WERI-Rb-1 (cell line): Measurements from ENCODE around the gene MEN1.

Source experiments
- DNase-seq: peaks from one replicate; pipeline ENCODE4 v3.0.0-alpha.2; 2020
- H3K27ac ChIP-seq: fragments of 250-450 bp; sonication (Bioruptor Pico); 2 replicates; pipeline ENCODE4 v1.5.1; 2020; ENCODE audit warnings: mild to moderate bottlenecking, moderate library complexity
- H3K27me3 ChIP-seq: fragments of 250-450 bp; sonication (Bioruptor Pico); 2 replicates; pipeline ENCODE4 v1.5.1; 2021; ENCODE audit warnings: mild to moderate bottlenecking, low read depth, moderate library complexity; ENCODE audit not compliant: insufficient read depth, severe bottlenecking
- H3K36me3 ChIP-seq: fragments of 250-450 bp; sonication (Bioruptor Pico); 2 replicates; pipeline ENCODE4 v1.5.1; 2020; ENCODE audit warnings: mild to moderate bottlenecking, moderate library complexity
- H3K4me3 ChIP-seq: 2 replicates; pipeline ENCODE4 v1.5.1; 2011; ENCODE audit warnings: low read depth, mild to moderate bottlenecking, control low read depth, low read length
- H3K9me3 ChIP-seq: fragments of 250-450 bp; sonication (Bioruptor Pico); 2 replicates; pipeline ENCODE4 v1.5.1; 2021; ENCODE audit warnings: mild to moderate bottlenecking, moderate library complexity; ENCODE audit not compliant: severe bottlenecking
- TF ChIP-seq, protein P1 (sequence below): IDR thresholded peaks from 2 replicates; pipeline ENCODE4 v1.5.1; 2011; ENCODE audit warnings: low read depth, mild to moderate bottlenecking, control low read depth, inconsistent platforms, low read length

MEN1 gene

DNA sequence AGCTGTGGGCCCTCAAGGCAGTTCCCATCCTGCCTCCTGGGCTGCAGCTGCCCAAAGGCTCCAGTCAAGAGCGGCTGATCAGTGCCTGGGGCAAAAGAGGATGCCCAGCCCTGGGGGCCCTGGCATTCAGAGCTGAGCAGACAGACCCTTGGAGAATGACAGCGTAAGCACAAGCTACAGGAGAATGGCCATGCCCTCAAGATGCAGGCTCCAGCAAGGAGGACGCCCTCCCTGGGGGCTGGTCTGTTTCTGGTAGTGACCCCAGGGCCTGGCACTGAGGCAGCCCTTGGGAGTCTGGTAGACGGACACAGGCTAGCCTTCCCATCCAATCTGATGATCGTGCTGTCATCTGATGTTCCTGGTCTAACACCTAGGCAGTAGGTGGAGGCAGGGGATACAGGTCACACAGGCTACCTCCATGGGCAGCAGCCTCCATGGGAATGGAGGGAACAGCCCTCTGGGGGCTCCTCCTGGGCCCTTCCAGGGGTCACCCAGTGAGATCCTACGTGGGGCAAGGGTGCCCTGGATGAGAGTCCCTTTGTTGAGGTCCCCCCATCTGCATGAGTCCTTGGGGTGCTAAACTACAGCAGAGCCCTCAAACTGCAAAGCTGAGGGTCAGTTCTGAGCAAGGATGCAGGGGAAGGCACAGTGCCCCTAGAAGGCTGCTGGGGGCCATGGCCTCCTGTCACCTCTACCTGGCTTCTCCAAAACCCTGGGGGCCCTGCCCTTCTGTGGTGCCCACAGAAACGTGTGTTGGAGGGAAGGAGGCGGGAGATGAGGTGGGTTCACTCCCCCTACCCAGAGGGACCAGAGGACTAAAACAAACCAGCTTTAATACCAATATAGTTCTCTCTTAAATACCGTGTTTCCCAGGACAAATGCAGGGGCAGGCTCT lies 21.8 kb downstream of the MEN1 start:
- Histone ChIP-seq H3K36me3 (peaks cover 8% of the 10 kb centered on the region), H3K27ac (no peak overlapping the region), H3K9me3 (no peaks in the 10 kb centered on the region), H3K27me3 (no peaks in the 10 kb centered on the region), H3K4me3 (no peak overlapping the region)
- TF ChIP-seq, protein P1, sequence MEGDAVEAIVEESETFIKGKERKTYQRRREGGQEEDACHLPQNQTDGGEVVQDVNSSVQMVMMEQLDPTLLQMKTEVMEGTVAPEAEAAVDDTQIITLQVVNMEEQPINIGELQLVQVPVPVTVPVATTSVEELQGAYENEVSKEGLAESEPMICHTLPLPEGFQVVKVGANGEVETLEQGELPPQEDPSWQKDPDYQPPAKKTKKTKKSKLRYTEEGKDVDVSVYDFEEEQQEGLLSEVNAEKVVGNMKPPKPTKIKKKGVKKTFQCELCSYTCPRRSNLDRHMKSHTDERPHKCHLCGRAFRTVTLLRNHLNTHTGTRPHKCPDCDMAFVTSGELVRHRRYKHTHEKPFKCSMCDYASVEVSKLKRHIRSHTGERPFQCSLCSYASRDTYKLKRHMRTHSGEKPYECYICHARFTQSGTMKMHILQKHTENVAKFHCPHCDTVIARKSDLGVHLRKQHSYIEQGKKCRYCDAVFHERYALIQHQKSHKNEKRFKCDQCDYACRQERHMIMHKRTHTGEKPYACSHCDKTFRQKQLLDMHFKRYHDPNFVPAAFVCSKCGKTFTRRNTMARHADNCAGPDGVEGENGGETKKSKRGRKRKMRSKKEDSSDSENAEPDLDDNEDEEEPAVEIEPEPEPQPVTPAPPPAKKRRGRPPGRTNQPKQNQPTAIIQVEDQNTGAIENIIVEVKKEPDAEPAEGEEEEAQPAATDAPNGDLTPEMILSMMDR, result no peak
- DNase-seq, result no peak

DNA sequence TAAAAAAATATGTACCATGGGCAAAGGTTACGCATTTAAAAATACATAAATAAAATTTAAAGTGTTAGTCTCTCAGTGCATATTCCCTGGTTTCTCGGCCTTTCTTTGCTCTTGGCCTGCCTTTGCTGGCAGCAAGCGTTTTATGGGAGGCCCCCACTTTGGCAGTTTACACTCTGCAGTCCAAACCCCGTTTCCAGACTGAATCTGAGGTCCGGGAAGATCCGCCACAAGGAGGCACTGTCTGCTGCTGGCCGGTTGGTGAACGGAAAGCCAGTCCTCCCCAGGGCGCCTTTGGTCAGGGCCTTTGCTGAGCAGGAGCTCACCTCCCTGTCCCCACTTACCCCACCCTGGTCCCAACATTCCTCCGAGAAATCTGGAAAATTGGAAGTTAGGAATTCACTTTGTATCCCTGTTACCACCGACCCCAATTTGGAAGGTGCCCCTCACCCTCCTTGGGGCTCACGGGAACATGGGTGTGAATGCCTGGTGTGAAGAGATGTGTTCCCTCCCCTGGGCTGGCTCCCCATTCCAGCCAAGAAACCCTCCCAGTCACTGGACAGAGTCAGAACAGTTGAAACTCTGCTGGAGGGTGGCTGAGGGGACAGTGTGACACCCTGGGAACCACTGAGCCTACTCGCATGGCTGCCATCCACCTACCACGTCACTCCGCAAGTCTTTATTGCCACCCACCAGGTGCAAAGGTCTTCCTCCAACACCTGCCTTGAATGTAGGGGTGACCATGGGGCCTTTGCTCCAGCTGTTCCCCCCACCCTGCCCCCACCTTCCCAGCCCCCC lies 22.6 kb downstream of the MEN1 start:
- peak; percentile 76 for DNase-seq
- Histone ChIP-seq H3K36me3 (peaks cover 8% of the 10 kb centered on the region), H3K4me3 (no peak overlapping the region), H3K27ac (no peak overlapping the region), H3K9me3 (no peaks in the 10 kb centered on the region), H3K27me3 (no peaks in the 10 kb centered on the region)
- TF ChIP-seq, protein P1, result peak; percentile 93

DNA sequence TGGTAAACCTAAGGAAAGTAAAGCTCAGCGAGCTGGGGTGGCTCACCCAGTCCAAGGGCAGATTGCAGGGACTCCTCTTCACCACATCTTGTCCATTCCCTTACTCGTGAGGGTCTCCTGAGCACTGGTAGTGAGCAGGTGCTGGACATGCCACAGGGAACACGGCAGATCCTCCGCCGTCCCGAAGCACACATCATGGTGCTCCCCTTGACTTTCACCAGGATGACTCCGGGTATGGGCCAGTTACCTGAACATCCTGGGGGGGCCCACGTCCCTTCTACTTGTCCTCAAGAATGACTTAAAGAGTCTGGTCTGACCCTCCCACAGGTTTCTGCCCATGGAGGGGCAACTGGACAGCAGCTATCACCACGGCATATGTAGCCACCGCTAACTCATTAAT lies 24.0 kb downstream of the MEN1 start:
- no peaks in the 10 kb centered on the region for H3K9me3 ChIP-seq
- peaks cover 8% of the 10 kb centered on the region for H3K36me3 ChIP-seq
- no peak overlapping the region for H3K4me3 ChIP-seq
- no peak for DNase-seq
- TF ChIP-seq, protein P1, result no peak
- H3K27ac ChIP-seq, result no peak overlapping the region
- H3K27me3 ChIP-seq, result no peaks in the 10 kb centered on the region

DNA sequence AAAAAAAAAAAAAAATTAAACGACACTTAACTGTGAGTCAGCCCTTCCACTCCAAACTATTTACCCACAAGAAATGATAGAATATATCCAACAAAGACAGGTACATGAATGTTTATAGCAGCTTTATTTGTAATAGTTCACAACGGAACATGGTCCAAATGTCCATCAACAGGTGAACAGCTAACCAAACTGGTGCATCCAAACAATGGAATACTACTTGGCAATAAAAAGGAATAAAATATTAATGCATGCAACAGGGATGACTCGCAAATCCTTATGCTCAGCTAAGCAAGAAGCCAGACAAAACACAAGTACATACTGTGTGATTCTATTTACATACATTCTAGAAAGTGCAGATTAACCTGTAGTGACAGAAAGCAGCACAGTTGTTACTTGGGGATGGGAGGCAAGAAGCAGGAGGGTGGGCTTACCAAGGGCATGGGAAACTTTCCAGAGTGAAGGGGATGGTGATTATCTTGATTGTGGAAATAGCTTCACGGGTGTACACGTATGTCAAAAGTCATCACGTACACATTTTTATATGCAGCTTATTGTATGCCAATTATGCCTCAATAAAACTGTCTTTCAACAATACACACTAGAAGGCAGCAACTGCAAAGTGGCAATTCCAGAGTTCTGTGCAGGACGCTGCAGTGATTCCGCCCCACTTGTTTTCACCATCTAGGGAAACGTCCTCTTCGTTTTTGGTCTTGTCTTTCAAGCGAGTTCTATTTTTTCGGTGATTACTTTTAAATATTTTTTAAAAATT lies 25.4 kb downstream of the MEN1 start:
- Histone ChIP-seq H3K36me3 (peaks cover 19% of the 10 kb centered on the region), H3K27me3 (no peaks in the 10 kb centered on the region), H3K9me3 (no peaks in the 10 kb centered on the region), H3K4me3 (no peak overlapping the region), H3K27ac (no peak overlapping the region)
- TF ChIP-seq, protein P1, result no peak
- no peak for DNase-seq

DNA sequence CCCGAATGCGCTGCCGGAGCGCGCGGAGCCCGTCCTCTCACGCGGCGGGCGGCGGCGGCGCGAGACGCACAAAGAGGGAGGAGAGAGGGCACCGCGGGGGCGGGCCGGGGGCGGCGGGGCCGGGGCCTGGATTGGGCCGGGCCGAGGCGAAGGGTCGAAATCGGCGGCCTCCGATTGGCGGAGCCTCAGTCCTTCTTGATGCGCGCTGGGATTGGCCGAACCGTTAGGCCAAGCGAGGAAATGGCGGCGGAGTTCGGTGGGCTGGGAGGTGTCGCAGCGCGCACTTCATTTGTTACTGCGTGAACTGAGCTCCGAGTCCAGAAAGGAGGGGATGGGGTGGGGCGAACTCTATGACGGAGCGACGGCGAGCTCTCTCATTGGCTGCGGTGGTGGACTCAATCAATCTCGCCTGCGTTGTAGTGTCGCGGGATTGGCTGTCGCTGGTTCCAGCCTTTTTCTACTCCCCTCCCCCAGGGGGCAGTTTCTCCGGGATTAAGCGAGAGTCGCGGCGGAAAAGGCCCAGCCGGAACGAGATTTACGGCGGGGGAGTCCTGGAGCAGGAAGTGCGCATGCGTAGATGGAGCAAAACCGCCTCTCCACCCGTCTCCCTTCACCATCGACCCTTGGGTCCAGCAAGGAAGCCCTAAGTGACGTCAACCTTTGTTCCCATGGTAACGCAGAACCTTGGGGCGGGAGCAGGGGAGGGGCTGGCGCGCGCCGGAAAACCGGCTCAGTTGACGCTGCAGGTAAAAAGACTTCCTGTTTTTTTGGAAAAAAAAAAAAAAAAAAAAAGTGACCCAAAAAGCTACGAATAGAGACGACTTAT lies 31.7 kb downstream of the MEN1 start, which contains the start of gene SF1:
Gene SF1 (minus strand): TSS at position 70 of the 826 bp plus-strand sequence. CDS start 150 bp downstream, outside the sequence.
- TF ChIP-seq, protein P1, result no peak
- Histone ChIP-seq H3K27me3 (no peaks in the 10 kb centered on the region), H3K27ac (peak within 1 kb of the TSS; percentile 99), H3K9me3 (no peaks in the 10 kb centered on the region), H3K36me3 (peaks cover 51% of the 10 kb centered on the region), H3K4me3 (peak within 1 kb of the TSS; percentile 97)
- DNase-seq, result peak; percentile 99
